Ramos (cell line): ENCODE measurements around the gene MS4A2.
"Not testable (repeated sequence)": the region's sequence is repeated elsewhere in the genome, so short reads cannot be mapped to it uniquely, and the experiment has no call there.

ENCODE experiments used
- in situ Hi-C: fragments of 300-500 bp; cut with MboI; formaldehyde crosslinking; loops from one replicate; pipeline ENCODE4 v1.14.3; 2022; ENCODE audit warnings: low sequenced_read_pairs; ENCODE audit not compliant: unreplicated experiment

MS4A2 gene

GRCh38 chr11:60098508-60098907 is 10.0 kb downstream of the MS4A2 start:
- in situ Hi-C loops: no loop called here

- in situ Hi-C loops: no loop called here
These were observed 12.1 kb downstream of the MS4A2 start for GRCh38 chr11:60100516-60100915.

GRCh38 chr11:60101368-60101767 is 12.9 kb downstream of the MS4A2 start:
- in situ Hi-C loops: not testable (repeated sequence)

- in situ Hi-C loops: not testable (repeated sequence)
These were observed 16.1 kb downstream of the MS4A2 start for GRCh38 chr11:60104471-60105115.

DNA sequence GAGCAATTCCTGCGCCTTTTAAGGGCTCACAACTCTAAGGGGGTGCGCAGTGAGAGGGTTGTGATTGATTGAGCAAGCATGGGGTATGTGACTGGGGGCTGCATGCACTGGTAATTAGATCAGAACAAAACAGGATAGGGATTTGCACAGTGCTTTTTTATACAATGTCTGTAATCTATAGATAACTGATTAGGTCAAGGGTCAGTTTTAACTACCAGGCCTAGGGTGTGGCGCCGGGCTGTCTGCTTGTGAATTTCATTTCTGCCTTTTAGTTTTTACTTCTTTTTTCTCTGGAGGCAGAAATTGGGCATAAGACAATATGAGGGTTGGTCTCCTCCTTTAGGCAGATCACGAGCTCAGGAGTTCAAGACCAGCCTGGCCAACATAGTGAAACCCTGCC is 20.2 kb downstream of the MS4A2 start:
- in situ Hi-C loops: not testable (repeated sequence)

DNA sequence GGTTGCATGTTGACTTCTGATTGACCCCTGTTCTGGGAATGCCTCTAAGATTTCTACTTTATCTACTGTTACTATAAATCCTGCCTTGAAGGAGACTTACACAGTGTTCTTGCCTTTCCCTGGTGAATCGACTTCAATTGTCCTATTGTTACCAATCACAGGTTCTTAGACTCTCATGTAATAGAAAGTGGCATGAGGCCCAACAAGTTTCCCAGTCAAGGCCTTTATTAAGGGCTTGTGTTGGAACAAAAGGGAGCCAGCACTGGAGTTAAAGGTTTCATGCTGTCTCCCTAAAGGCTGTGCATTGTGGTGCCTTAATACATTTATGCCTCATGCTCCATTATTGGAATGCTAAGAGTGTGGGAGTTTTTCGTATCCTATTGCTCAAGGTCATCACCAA is 23.3 kb downstream of the MS4A2 start:
- in situ Hi-C loops: no loop called here

GRCh38 chr11:60116996-60117790 is 28.7 kb downstream of the MS4A2 start:
- in situ Hi-C loops: no loop called here

GRCh38 chr11:60118338-60118737 is 29.9 kb downstream of the MS4A2 start:
- in situ Hi-C loops: no loop called here

DNA sequence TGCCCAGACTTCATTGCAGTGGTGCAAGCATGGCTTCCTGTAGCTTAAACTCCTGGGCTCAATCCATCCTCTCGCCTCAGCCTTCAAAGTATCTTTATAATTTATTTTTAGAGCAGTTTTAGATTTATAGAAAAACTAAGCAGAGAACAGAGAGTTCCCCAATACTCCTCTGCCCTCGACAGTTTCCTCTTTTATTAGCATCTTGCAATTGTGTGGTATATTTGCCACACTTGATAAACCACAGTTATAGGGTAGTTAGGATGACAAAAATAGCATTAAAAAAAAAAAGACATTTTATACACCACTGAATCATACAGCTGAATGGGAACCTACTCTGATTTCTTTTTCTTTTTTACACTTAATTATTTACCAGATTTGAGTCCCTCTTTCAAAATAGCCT is 31.2 kb downstream of the MS4A2 start:
- in situ Hi-C loops: no loop called here

DNA sequence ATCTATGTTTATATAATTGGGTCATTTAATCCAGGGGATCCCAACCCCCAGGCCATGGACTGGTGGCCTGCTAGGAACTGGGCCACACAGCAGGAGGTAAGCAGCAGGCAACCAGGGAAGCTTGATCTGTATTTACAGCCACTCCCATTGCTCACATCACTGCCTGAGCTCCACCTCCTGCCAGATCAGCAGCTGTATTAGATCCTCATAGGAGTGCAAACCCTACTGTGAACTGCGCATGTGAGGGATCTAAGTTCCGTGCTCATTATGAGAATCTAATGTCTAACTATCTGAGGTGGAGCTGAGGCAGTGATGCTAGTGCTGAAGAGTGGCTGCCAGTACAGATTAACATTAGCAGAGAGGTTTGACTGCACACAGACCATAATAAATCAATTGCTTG is 32.8 kb downstream of the MS4A2 start:
- in situ Hi-C loops: no loop called here

DNA sequence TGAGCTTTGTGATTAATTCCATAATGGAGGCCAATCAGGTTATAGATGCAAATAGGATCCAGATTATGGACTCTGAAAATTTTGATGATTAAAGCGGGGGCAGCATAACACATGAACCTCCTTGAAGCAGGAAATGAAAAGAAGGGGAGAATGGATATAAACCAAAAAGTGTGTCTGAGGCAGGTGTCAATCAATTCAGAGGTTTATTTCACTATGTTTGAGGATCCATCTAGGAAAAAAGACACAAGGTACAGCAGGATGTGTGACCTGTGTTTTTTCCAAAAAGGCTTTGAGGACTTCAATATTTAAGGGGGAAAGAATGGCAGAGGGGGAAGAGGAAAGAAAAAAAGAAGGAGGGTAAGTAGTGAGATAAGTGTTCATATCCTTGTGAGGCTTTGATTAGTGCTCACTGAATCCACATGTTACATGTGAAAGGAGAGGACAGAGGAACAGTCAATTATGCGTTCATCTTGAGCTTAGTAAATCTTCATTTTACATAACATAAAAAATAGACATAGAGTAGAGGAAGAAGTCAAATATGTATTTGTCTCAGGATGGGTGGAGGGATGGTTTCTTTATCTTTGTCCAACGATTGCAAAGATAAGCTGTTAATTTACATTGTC is 34.1 kb downstream of the MS4A2 start:
- in situ Hi-C loops: no loop called here

DNA sequence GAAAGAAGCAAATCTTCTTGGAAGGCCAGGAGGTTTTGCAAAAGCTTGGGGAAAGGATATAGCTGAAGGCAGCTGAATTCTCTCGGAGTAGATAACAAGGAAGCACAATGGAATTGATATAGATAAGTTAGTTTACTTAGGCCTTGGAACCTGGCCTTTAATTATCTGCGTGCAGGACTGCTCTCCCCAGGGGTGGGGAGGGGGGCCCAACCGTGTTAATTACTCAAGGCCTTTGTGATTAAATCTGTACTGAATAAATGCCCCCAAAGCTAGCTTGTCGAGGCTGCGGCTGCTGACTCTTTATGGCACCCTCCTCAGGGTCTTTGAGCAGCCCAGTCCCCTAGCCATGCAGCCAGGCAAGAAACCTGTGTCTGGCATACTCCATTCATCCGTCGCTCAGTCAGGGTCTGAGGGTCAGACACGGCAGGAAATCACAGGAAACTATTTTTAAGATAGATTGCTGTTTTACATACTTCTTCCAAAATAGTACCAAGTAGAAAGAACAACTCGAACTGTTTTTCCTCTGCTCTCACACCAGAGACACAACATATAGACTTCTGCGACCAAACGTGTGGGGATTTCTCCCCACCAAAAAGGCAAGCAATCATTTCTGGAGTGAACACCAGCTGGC is 36.5 kb downstream of the MS4A2 start:
- in situ Hi-C loops: no loop called here

DNA sequence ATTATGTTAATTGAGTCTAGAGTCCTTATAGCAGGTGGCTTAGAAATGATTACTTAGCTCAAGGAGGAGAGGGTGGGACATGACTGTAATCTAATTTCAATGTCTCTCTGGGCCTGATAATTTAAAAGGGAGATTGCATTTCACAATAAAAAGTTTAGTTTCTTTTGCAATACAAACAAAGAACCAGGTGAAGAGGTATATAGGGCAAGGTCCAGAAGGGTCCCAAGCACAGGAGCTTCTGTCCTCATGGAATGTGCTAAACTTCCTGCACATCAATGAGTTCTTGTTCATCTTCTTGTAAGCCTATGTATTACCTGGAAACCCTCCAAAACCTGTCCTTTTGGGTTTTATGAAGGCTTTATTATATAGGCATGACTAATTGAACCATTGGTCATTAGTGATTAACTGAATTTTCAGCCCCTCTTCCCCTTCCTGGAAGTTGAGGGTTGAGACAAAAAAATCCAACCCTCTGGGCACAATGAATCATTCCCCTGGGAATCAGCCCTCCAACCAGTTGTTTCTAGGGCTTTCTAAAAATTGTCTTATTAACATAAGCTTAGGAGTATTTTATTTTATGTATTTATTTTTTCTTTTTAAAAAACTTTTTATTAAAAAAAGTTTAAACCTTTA is 37.6 kb downstream of the MS4A2 start:
- in situ Hi-C loops: no loop called here

- in situ Hi-C loops: no loop called here
These were observed 38.9 kb downstream of the MS4A2 start for GRCh38 chr11:60127311-60127811.

GRCh38 chr11:60128376-60128775 is 39.9 kb downstream of the MS4A2 start:
- in situ Hi-C loops: no loop called here

DNA sequence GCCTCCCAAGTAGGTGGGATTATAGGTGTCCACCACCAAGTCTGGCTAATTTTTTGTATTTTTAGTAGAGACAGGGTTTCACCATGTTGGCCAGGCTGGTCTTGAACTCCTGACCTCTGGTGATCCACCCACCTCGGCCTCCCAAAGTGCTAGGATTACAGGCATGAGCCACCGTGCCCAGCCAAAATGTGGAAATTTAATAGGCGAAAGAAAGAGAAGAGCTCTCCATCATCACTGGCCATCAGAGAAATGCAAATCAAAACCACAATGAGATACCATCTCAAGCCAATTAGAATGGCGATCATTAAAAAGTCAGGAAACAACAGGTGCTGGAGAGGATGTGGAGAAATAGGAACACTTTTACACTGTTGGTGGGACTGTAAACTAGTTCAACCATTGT is 40.4 kb downstream of the MS4A2 start:
- in situ Hi-C loops: not testable (repeated sequence)

DNA sequence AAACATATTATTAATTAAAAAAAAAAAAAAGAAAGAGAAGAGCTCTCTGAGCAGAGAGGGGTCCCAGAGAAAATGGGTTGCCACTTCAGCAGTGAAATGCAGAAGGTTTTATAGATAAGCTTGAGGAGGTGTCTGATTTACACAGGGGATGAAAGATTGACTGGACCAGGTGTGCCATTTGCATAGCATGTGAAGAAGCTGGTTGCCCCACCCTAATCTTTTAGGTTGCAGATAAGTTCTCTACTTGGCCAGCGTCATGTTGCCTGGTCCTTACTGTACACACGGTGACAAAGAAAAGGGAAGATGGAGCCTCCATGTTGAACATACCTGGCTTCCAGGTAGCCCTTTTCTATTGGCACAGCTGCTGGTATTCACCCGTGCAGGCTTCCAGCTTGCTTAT is 41.4 kb downstream of the MS4A2 start:
- in situ Hi-C loops: no loop called here

GRCh38 chr11:60130496-60130895 is 42.0 kb downstream of the MS4A2 start:
- in situ Hi-C loops: no loop called here

DNA sequence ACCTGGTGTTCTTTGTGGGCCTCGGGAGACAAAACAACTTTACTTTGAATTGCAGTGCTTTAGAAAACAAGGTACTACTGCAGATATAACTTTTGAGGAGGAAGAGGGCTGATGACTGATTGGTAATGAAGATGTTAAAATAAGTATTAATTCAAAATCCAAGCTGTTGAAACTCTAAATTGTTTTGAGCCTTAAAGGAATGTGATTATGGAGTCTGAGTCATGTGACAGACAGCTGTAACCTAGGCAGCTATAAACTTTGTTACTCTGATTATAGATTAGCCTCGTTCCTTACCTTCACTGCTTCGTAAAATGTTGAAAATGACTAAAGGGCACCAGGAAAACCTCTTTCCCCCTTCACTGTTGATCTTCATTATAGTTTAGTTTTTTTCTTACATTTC is 43.4 kb downstream of the MS4A2 start:
- in situ Hi-C loops: no loop called here

- in situ Hi-C loops: no loop called here
These were observed 45.5 kb downstream of the MS4A2 start for GRCh38 chr11:60133917-60134316.
